HG03378 (cell line): ENCODE data around the gene CAPZB.
"Not testable (repeated sequence)": the region's sequence is repeated elsewhere in the genome, so short reads cannot be mapped to it uniquely, and the experiment has no call there.

Experiments
- ATAC-seq: cut with Tn5 transposase; IDR thresholded peaks from one replicate; pipeline ENCODE4 v1.9.1; 2021; ENCODE audit warnings: mild to moderate bottlenecking, moderate library complexity; ENCODE audit not compliant: unreplicated experiment

The CAPZB gene

DNA sequence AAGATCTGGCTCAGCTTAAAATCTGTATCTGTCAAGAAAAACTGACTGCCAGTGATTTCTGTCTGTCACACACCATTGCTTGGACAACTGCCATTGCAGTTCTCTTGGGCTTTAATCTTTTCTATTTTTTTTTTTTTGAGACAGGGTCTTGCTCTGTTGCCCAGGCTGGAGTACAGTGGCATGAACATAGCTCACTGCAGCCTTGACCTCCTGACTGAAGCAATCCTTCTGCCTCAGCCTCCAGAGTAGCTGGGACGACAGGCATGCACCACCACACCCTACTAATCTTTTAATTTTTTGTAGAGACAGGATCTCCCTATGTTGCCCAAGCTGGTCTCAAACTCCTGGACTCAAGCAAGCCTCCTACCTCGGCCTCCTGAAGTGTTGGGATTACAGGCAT lies 14.5 kb upstream of the CAPZB start:
- not testable (repeated sequence) for ATAC-seq

- not testable (repeated sequence) for ATAC-seq
These were observed 12.1 kb upstream of the CAPZB start for GRCh38 chr1:19497443-19497842.

DNA sequence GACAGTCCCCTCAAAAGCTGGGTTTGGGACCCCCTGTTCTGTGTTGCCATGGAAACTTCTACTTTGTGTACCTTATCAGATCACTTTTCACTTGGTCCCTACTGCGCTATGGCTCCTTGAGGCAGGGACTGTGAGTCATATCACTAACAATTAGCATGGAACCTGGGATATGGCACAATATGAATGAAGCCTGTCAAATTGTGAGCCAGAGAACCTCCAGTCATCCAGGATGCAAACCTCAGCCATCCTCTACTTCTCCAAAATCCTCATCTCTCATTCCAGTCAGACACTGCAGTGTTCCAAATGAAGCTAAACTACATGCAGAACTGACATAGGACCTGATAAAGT lies 11.2 kb upstream of the CAPZB start:
- ATAC-seq: no peak

- ATAC-seq: no peak
These were observed 10.6 kb upstream of the CAPZB start for GRCh38 chr1:19495799-19496526.

DNA sequence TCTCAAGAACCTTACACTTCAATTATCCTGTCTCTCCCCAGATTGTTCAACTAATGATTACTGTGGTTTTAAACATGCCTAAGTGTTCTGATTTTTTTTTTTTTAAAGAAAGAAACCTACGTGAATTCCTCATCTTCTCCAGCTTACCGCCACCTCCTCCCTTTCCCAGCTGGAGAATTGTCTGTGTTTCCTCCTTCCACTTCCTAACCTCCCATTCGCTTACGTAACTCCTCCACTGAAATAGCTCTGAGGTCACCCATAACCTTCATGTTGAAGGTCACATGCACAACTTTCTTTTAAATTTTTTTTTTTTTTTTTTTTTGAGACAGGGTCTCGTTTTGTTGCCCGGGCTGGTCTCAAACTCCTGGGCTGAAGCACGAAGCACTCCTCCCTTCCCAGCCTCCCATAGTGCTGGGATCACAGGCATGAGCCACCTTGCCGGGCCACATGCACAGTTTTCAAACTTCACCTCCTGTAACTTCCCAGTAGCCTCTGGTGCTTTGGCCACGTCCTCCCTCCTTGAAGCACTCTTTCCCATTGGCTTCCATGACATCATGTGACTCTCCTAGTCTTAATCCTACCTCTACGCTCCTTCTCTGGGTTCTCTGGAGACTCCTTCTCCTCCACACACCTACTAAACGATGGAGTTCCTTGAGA lies 9.8 kb upstream of the CAPZB start:
- ATAC-seq: no peak

DNA sequence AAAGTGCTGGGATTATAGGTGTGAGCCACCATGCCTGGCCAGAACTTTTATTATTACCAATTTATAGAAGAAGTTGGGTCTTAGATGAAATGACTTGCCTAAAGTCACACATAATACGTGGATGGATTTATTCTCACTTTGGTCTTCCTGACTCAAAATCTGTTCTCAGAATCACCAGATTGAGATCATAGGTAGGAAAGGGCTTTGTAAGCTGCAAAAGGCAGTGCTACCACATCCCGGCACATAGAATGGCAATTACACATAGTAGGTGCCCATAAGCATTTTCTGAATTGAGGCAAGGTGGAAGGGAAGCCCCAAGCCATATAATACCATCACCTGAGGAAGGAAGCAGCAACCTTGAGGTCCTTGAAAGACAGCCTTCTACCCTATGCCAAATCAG lies 8.2 kb upstream of the CAPZB start:
- no peak for ATAC-seq

GRCh38 chr1:19489996-19490395 lies 4.7 kb upstream of the CAPZB start:
- ATAC-seq: no peak

- ATAC-seq: no peak
These were observed 2.8 kb upstream of the CAPZB start for GRCh38 chr1:19488136-19488535.

DNA sequence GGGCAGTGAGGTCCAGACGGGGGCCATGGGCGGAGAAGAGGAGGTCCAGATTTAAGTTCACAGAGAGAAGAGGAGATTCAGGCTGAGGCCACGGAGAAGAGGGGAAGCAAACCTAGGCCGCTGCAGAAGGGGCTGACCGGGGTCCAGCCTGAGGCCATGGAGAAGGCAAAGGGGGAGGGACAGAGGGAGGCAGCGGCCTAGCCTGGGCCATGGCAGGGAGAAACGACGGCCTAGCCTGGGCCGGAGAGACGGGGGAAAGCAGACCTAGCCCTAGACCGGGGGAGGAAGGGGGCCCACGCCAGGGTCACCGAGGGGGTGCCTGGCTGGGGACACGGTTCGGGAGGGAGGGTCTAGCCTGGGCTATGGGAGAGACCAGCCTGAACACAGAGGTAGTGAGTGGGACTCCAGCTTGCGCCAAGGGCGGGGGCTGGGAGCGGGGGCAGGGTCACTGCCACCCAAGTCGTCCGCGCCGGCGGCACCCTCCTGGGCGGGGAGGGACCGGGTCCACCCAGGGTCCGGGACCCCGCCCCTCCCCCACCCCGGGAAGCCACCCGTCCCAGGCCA lies 459 bp downstream of the CAPZB start:
- ATAC-seq: no peak

- ATAC-seq: no peak
These were observed 971 bp downstream of the CAPZB start for GRCh38 chr1:19484338-19484797.

DNA sequence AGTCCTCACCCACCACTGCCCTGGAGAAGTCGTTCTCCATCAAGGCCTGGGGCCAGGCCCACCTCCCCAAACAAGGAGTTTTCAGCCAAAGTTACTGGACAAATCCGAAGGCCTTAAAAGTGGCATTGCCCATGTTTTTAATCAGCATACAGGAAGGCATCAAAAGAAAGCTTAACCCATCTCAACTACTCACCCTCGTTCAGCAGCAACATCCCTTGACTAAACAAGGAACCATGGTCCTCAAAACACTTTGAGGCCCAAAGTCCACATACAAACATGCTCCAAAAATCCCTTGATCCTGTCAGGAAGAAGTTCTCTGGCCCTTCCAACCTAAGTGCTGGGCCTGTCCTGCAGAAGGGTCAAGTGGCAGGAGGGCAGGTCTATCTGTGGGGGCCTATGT lies 1.6 kb downstream of the CAPZB start:
- no peak for ATAC-seq

GRCh38 chr1:19483261-19483660 lies 2.1 kb downstream of the CAPZB start:
- no peak for ATAC-seq

DNA sequence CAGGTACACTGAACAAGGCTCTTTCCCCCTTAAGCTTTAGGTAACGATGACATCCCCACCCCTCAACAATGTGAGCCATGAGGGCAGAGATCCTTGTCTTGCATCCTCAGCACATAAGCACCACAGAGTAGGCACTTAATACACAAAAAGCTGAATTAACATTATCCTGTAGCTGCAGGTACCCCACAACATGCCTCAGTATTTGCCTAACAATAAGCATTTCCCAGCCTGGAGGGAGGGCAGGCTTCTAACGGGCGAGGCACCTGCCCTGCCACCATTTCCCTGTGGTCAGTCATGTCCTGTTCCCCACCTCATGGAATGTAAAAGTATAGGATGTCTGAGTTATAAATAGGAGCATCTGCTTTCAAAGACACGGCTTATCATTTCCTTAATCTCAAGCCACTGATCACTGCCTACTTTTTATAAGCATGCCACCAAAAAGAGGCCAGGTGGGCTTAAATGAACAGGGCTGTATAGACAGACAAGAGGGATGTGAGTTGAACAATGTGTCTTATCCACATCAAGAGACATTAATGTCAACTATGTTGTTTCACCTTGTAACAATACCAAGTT lies 3.4 kb downstream of the CAPZB start:
- no peak for ATAC-seq

DNA sequence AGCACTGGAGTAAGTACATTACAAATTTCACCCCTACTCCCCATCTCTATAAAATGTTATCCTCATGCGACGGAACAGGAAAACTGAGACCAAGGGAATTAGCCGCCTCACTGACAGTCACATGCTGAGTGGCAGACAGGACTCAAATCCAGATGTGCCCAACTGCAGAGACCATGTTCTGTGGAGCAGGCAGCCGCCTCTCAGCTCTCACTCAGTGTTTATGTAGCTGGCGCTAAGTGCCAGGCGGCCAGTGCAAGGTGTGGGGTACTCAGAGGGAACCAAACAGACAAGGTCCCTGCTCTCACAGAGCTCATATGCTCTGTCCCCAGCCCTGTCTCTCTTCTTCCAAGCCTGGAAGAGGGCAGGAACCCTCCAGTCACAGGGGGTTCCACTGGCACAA lies 5.1 kb downstream of the CAPZB start:
- ATAC-seq: no peak

- ATAC-seq: no peak
These were observed 5.8 kb downstream of the CAPZB start for GRCh38 chr1:19479351-19480120.

GRCh38 chr1:19478322-19478721 lies 7.0 kb downstream of the CAPZB start:
- no peak for ATAC-seq

- peak; percentile 40 for ATAC-seq
These were observed 7.8 kb downstream of the CAPZB start for GRCh38 chr1:19477284-19478249.

GRCh38 chr1:19476450-19477190 lies 8.7 kb downstream of the CAPZB start:
- ATAC-seq: peak; percentile 41

DNA sequence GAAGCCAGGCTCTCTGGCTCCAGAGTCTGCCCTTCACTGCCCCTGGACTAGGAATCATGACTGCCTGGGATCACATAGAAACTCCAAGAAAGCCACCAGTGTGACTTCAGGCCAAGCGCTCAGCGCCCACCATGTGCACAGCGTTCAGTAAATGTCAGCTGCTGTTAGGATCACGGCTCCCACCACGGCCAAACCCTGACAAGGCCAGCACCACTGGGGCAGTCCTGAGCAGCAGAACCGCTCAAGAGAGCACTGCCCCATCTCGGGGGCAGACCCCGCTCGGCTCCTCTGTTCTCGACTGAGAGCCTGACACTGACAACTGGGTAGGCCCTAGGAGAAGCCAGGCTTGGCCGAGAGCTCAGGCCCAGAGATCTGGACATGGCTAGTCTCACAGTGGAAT lies 10.0 kb downstream of the CAPZB start:
- no peak for ATAC-seq
